HEK293 (cell line): Measurements from ENCODE around the gene DSTN.
A peak's percentile ranks its signal among the peaks of the same experiment; 100 is the strongest.

ENCODE experiments used
- CTCF ChIA-PET: fragments of 350-600 bp; formaldehyde crosslinking; extraction: SDS; loops from one replicate; lab custom pipeline; 2021; ENCODE audit warnings: antibody characterized with exemption; lab: Yijun Ruan, JAX
- POLR2A ChIA-PET: fragments of 300-600 bp; formaldehyde crosslinking; extraction: SDS; loops from one replicate; lab custom pipeline; 2020; ENCODE audit warnings: antibody characterized with exemption, inconsistent platforms; lab: Yijun Ruan, JAX
- H3K27ac ChIP-seq: fragments of 200-500 bp; sonication (Bioruptor generic); 2 replicates; pipeline ENCODE4 v1.5.1; 2014; ENCODE audit warnings: low read depth, low read length, control low read depth, inconsistent platforms; ENCODE audit errors: extremely low read depth
- H3K36me3 ChIP-seq, 2 experiments: fragments of 200-500 bp in 1 of 2; sonication (Bioruptor generic) in 1 of 2; 1 replicate in 1 of 2; 2 replicates in 1 of 2; pipeline ENCODE4 v1.5.1; 2014 to 2017; ENCODE audit warnings: inconsistent platforms in 2 of 2, low read length in 2 of 2; ENCODE audit not compliant: control insufficient read depth in 2 of 2, insufficient read depth in 1 of 2
- H3K4me1 ChIP-seq: fragments of 200-500 bp; sonication (Bioruptor generic); 2 replicates; pipeline ENCODE4 v1.5.1; 2014; ENCODE audit warnings: mild to moderate bottlenecking, low read length, inconsistent platforms; ENCODE audit not compliant: control insufficient read depth, insufficient read depth
- H3K4me3 ChIP-seq: 2 replicates; pipeline ENCODE4 v1.5.1; 2011; ENCODE audit warnings: low read depth, mild to moderate bottlenecking, control low read depth, low read length, moderate library complexity
- H3K9me3 ChIP-seq: fragments of 200-500 bp; sonication (Bioruptor generic); 2 replicates; pipeline ENCODE4 v1.5.1; 2014; ENCODE audit warnings: low read depth, low read length, inconsistent platforms; ENCODE audit not compliant: control insufficient read depth, insufficient read depth
- EGR2 ChIP-seq: fragments of 450-650 bp; formaldehyde crosslinking; IDR thresholded peaks from 2 replicates; pipeline ENCODE4 v1.5.1; 2016; ENCODE audit warnings: low read depth, missing biosample characterization, missing genetic modification characterization
- HOXA7 ChIP-seq: sonication (generic); formaldehyde crosslinking; IDR thresholded peaks from 2 replicates; pipeline ENCODE4 v1.8.1; 2022; ENCODE audit warnings: missing genetic modification reagents, borderline replicate concordance
- OSR2 ChIP-seq: fragments of 450-650 bp; formaldehyde crosslinking; IDR thresholded peaks from 2 replicates; pipeline ENCODE4 v1.5.1; 2016; ENCODE audit warnings: missing biosample characterization, missing genetic modification characterization
- ZBTB1 ChIP-seq: fragments of 450-650 bp; formaldehyde crosslinking; IDR thresholded peaks from 2 replicates; pipeline ENCODE4 v1.5.1; 2016; ENCODE audit warnings: missing biosample characterization, missing genetic modification characterization
- ZBTB17 ChIP-seq: fragments of 450-650 bp; formaldehyde crosslinking; IDR thresholded peaks from 2 replicates; pipeline ENCODE4 v1.5.1; 2016; ENCODE audit warnings: missing biosample characterization, missing genetic modification characterization
- ZNF138 ChIP-seq: fragments of 450-650 bp; formaldehyde crosslinking; IDR thresholded peaks from 2 replicates; pipeline ENCODE4 v1.5.1; 2016; ENCODE audit warnings: missing biosample characterization, missing genetic modification characterization, borderline replicate concordance
- ZNF404 ChIP-seq: fragments of 450-650 bp; formaldehyde crosslinking; IDR thresholded peaks from 2 replicates; pipeline ENCODE4 v1.5.1; 2017; ENCODE audit warnings: missing biosample characterization, missing genetic modification characterization
- ZNF433 ChIP-seq: fragments of 450-650 bp; formaldehyde crosslinking; IDR thresholded peaks from 2 replicates; pipeline ENCODE4 v1.5.1; 2016; ENCODE audit warnings: missing biosample characterization, missing genetic modification characterization, low read depth
- ZNF473 ChIP-seq: fragments of 450-650 bp; formaldehyde crosslinking; IDR thresholded peaks from 2 replicates; pipeline ENCODE4 v1.5.1; 2017; ENCODE audit warnings: missing biosample characterization, missing genetic modification characterization
- ZNF558 ChIP-seq: fragments of 450-650 bp; formaldehyde crosslinking; IDR thresholded peaks from 2 replicates; pipeline ENCODE4 v1.5.1; 2016; ENCODE audit warnings: missing biosample characterization, missing genetic modification characterization
- ZNF747 ChIP-seq: fragments of 450-650 bp; formaldehyde crosslinking; IDR thresholded peaks from 2 replicates; pipeline ENCODE4 v1.5.1; 2016; ENCODE audit warnings: missing biosample characterization, missing genetic modification characterization
- ZNF792 ChIP-seq: fragments of 450-650 bp; formaldehyde crosslinking; IDR thresholded peaks from 2 replicates; pipeline ENCODE4 v1.5.1; 2016; ENCODE audit warnings: missing biosample characterization, missing genetic modification characterization
- TF ChIP-seq, protein P1 (sequence below): fragments of 450-650 bp; formaldehyde crosslinking; IDR thresholded peaks from 2 replicates; pipeline ENCODE4; 2016; ENCODE audit warnings: missing biosample characterization, missing genetic modification characterization
- TF ChIP-seq, protein P2 (sequence below): fragments of 450-650 bp; formaldehyde crosslinking; IDR thresholded peaks from 2 replicates; pipeline ENCODE4 v1.5.1; 2016; ENCODE audit warnings: missing biosample characterization, missing genetic modification characterization, low read depth
- TF ChIP-seq, protein P3 (sequence below): fragments of 450-650 bp; formaldehyde crosslinking; optimal IDR thresholded peaks from 2 replicates; pipeline ENCODE3; 2016; ENCODE audit warnings: missing biosample characterization, mild to moderate bottlenecking, missing genetic modification characterization
- TF ChIP-seq, protein P4 (sequence below): fragments of 450-650 bp; formaldehyde crosslinking; IDR thresholded peaks from 2 replicates; pipeline ENCODE4 v1.5.1; 2017; ENCODE audit warnings: missing biosample characterization, missing genetic modification characterization
- TF ChIP-seq, protein P5 (sequence below): fragments of 450-650 bp; formaldehyde crosslinking; IDR thresholded peaks from 2 replicates; pipeline ENCODE4 v1.5.1; 2017; ENCODE audit warnings: missing biosample characterization, missing genetic modification characterization
- TF ChIP-seq, protein P6 (sequence below): fragments of 450-650 bp; formaldehyde crosslinking; IDR thresholded peaks from 2 replicates; pipeline ENCODE4 v1.5.1; 2016; ENCODE audit warnings: missing biosample characterization, missing genetic modification characterization

Gene DSTN

DNA sequence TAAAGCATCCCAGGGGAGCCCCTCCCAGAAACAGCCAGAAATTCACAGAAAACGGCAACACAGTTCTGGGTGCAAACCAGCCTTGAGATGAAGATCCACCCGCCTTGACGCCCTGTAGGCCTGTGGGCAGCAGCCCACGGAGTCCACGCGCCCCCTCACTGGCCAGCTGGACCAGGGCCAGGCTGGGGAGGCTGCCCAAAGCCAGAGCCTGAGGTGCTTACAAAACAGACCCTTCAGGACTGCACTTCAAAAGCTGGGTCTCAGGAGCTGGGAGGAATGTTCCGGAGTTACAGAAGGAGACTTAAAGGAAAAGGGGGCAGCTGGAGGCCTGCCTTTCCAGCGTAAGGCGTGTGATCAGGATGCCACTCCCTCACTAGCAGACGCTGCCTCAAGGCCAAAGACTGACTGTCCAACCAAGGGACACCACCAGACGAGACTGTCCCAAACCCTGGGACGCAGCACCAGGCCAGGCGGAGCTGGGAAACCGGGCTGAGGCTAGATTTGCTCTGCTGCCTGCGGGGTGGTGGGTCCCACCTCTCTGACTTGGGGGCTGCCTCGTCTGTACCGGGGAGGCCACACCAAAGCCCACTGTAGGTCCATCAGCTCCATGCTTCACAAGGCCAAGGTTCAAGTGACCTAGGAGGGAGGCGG, 64.1 kb downstream of the DSTN start:
- POLR2A ChIA-PET = no interaction called here
- TF ChIP-seq OSR2 (tag by site-specific recombination) = no peak
- TF ChIP-seq EGR2 (tag by site-specific recombination) = 0 out of 2 replicates have a peak, but pooled peaks have one; percentile 18
- H3K4me1 ChIP-seq = no peaks in the 10 kb centered on the region
- no peak overlapping the region for H3K4me3 ChIP-seq
- no peak overlapping the region for H3K27ac ChIP-seq
- H3K36me3 ChIP-seq = peaks cover 0 to 91% of the 10 kb centered on the region in 2 experiments; a peak in 1 of 3 replicates
- no peaks in the 10 kb centered on the region for H3K9me3 ChIP-seq
- CTCF ChIA-PET = interaction anchor here (0.6 to 0.8 kb wide), 2 partner anchors 44 to 130 kb away, joined by 3 read pairs; no protein-coding TSS in a partner anchor

DNA sequence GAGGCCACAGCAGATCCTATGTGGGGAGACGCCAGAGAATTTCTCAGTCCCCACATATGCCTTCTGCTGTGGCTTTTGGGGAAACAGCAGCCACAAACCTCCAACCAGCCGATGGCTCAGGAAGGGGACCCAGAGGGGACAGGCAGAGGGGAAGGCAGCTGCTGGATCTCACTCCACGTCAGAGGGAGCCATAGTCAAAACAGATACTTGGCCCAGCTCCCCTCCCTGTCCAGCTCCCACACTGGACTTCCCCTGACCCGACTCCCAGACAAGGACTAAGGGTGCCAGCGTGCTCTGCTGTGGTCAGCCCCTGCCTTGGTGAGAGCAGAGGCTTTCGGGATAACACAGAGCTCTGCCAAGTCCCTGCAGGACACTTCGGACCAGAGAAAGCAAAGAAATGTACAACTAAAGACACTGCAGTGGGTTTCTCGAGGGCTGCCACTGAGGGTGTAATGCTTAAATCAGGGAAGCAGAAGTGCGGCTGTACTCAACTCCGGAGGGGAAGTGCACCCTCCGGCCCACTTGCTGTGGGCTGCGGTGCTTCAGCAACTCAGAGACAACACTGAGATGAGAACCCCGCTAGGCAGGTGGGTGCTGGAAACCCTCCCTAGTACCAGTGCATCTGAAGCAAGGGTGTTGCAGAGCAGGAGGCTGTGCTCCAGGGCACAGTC, 64.9 kb downstream of the DSTN start:
- ChIA-PET POLR2A (no interaction called here), CTCF (interaction anchor here (0.6 kb wide), 1 partner anchor 44 kb away, joined by 3 read pairs; no protein-coding TSS in a partner anchor)
- H3K9me3 ChIP-seq = no peaks in the 10 kb centered on the region
- no peaks in the 10 kb centered on the region for H3K4me1 ChIP-seq
- H3K36me3 ChIP-seq = peaks cover 0 to 89% of the 10 kb centered on the region in 2 experiments; a peak in 1 of 3 replicates
- TF ChIP-seq ZNF404 (no peak), ZNF792 (tag by site-specific recombination) (no peak)
- TF ChIP-seq, protein P1, sequence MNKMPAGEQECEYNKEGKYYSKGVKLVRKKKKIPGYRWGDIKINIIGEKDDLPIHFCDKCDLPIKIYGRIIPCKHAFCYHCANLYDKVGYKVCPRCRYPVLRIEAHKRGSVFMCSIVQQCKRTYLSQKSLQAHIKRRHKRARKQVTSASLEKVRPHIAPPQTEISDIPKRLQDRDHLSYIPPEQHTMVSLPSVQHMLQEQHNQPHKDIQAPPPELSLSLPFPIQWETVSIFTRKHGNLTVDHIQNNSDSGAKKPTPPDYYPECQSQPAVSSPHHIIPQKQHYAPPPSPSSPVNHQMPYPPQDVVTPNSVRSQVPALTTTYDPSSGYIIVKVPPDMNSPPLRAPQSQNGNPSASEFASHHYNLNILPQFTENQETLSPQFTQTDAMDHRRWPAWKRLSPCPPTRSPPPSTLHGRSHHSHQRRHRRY (tag by site-specific recombination) = no peak
- TF ChIP-seq, protein P2, sequence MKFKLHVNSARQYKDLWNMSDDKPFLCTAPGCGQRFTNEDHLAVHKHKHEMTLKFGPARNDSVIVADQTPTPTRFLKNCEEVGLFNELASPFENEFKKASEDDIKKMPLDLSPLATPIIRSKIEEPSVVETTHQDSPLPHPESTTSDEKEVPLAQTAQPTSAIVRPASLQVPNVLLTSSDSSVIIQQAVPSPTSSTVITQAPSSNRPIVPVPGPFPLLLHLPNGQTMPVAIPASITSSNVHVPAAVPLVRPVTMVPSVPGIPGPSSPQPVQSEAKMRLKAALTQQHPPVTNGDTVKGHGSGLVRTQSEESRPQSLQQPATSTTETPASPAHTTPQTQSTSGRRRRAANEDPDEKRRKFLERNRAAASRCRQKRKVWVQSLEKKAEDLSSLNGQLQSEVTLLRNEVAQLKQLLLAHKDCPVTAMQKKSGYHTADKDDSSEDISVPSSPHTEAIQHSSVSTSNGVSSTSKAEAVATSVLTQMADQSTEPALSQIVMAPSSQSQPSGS (tag by site-specific recombination) = no peak
- no peak overlapping the region for H3K27ac ChIP-seq
- no peak overlapping the region for H3K4me3 ChIP-seq

DNA sequence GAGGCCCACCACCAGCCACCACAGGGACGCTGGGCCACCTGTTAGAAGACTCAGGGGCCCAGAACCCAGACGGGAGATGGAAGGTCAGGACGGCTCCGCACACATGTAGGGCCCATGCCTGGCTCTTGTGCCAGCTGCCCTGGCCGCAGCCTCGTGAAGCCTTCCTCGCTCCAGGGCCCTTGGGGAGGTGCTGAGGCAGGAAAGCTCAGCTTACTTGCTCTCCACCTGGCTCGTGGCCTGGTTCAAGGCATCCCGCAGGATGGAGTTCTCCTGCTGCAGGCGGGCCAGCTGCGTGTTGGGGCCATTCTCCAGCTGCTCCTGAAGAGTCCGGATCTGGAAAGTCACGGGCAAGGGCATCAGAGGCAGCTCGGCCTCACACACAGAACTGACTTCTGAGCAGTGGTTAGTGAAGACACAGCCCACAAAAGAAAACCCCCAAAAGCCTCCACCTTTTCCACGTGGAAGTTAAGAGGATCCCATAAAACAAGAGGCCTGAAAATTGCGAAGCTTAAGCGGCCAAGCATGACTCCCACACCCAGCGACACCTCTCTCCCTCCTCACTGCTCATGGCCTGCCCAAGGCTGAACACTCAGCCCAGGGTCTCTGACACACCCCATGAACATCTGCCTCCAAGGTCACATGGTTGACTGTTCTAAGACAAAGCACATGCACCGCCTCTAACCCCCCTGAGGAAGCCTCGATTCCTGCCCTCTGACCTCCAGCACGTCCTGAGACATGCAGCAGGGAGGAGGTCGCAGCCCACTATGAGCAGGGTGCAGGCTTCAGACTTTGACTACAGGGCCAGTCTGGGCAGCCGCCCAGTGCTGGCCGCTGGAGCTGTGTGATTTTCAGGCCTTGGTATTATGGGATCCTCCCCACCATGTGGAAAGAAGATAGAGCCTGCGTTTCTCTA, 65.7 kb downstream of the DSTN start:
- Histone ChIP-seq H3K27ac (no peak overlapping the region), H3K4me1 (no peaks in the 10 kb centered on the region), H3K36me3 (peaks cover 0 to 89% of the 10 kb centered on the region in 2 experiments; a peak in 1 of 3 replicates), H3K4me3 (no peak overlapping the region), H3K9me3 (no peaks in the 10 kb centered on the region)
- CTCF ChIA-PET = no interaction called here
- POLR2A ChIA-PET = no interaction called here
- TF ChIP-seq ZNF747 (tag by site-specific recombination) (no peak), ZBTB17 (tag by site-specific recombination) (no peak), ZNF433 (tag by site-specific recombination) (no peak), ZNF558 (tag by site-specific recombination) (no peak), ZBTB1 (no peak), ZNF473 (tag by site-specific recombination) (no peak), ZNF138 (no peak), HOXA7 (CRISPR knock-in tag) (no peak)
- TF ChIP-seq, protein P3, sequence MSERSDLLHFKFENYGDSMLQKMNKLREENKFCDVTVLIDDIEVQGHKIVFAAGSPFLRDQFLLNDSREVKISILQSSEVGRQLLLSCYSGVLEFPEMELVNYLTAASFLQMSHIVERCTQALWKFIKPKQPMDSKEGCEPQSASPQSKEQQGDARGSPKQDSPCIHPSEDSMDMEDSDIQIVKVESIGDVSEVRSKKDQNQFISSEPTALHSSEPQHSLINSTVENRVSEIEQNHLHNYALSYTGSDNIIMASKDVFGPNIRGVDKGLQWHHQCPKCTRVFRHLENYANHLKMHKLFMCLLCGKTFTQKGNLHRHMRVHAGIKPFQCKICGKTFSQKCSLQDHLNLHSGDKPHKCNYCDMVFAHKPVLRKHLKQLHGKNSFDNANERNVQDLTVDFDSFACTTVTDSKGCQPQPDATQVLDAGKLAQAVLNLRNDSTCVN = no peak
- TF ChIP-seq, protein P4, sequence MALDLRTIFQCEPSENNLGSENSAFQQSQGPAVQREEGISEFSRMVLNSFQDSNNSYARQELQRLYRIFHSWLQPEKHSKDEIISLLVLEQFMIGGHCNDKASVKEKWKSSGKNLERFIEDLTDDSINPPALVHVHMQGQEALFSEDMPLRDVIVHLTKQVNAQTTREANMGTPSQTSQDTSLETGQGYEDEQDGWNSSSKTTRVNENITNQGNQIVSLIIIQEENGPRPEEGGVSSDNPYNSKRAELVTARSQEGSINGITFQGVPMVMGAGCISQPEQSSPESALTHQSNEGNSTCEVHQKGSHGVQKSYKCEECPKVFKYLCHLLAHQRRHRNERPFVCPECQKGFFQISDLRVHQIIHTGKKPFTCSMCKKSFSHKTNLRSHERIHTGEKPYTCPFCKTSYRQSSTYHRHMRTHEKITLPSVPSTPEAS (tag by site-specific recombination) = no peak
- TF ChIP-seq, protein P5, sequence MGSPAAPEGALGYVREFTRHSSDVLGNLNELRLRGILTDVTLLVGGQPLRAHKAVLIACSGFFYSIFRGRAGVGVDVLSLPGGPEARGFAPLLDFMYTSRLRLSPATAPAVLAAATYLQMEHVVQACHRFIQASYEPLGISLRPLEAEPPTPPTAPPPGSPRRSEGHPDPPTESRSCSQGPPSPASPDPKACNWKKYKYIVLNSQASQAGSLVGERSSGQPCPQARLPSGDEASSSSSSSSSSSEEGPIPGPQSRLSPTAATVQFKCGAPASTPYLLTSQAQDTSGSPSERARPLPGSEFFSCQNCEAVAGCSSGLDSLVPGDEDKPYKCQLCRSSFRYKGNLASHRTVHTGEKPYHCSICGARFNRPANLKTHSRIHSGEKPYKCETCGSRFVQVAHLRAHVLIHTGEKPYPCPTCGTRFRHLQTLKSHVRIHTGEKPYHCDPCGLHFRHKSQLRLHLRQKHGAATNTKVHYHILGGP (tag by site-specific recombination) = no peak
- TF ChIP-seq, protein P6, sequence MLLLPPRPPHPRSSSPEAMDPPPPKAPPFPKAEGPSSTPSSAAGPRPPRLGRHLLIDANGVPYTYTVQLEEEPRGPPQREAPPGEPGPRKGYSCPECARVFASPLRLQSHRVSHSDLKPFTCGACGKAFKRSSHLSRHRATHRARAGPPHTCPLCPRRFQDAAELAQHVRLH (tag by site-specific recombination) = no peak
